ENCODE results near the gene HES7. TPM values are rescaled to one million over a fixed set of nuclear protein-coding genes. Genes with fewer than 3 reads are reported as not detected.

Gene HES7
- polyA plus RNA-seq, 1 of the 3 experiments (the other 2 are of a cell fraction), result 1.2 TPM

GRCh38 chr17:8153957-8154607 is 30.2 kb upstream of the HES7 start (continued):
- TF ChIP-seq FOXJ3 (CRISPR knock-in tag; IDR thresholded peaks at IDR 0.05) (no peak; the same call in 1 of the 2 replicates), RAD21 (IDR thresholded peaks at IDR 0.05; ENCODE audit: low read length) (no peak), IRF3 (IDR thresholded peaks at IDR 0.05; ENCODE audit: low read depth, low read length) (no peak), USF2 (IDR thresholded peaks at IDR 0.05; ENCODE audit: borderline replicate concordance, low read depth, low read length) (no peak), SMC3 (IDR thresholded peaks at IDR 0.05; ENCODE audit: low read depth, low read length) (0 out of 2 replicates have a peak, but pooled peaks have one; percentile 6), SIN3A (IDR thresholded peaks at IDR 0.05; ENCODE audit: borderline replicate concordance, low read depth, low read length) (peak; percentile 84; the same call in 1 of the 2 replicates)

GRCh38 chr17:8153525-8153956 is 29.6 kb upstream of the HES7 start:
- Histone ChIP-seq H3K4me3 (ENCODE audit: low read depth in 2 of 2, low read length in 1 of 2) (no peak overlapping the region), H3K27me3 (ENCODE audit: insufficient read depth) (no peaks in the 10 kb centered on the region), H3K36me3 (replicated peaks in 1 of 2; ENCODE audit: control insufficient read depth in 1 of 2, insufficient read depth in 2 of 2, low read length in 1 of 2) (peaks cover 12 to 16% of the 10 kb centered on the region in 2 experiments), H3K4me1 (ENCODE audit: control insufficient read depth in 1 of 2, insufficient read depth in 2 of 2, low read depth in 1 of 2, low read length in 1 of 2) (peaks cover 36 to 48% of the 10 kb centered on the region in 2 experiments; a peak in 3 of 4 replicates), H2AFZ (ENCODE audit: low read depth) (no peak overlapping the region), H3K27ac (ENCODE audit: low read depth in 2 of 2, low read length in 1 of 2) (peak overlapping the region; percentile 35 to 95), H3K9me3 (no peaks in the 10 kb centered on the region), H3K9me2 (no peaks in the 10 kb centered on the region), H4K20me1 (ENCODE audit: insufficient read depth) (peaks cover 9% of the 10 kb centered on the region; the same call in 1 of the 2 replicates), H3K4me2 (peak overlapping the region; percentile 95), H3K9ac (peak overlapping the region; percentile 98), H3F3A (replicated peaks; ENCODE audit: insufficient read depth) (peaks cover 30% of the 10 kb centered on the region), H3K79me2 (ENCODE audit: insufficient read depth) (peaks cover 26% of the 10 kb centered on the region)
- CTCF ChIA-PET, result interaction anchor here (1.0 to 9.4 kb wide), 5 partner anchors 16 to 80 kb away, joined by 3 to 98 read pairs (median 4); no protein-coding TSS in a partner anchor
- TF ChIP-seq USF1 (IDR thresholded peaks at IDR 0.05; ENCODE audit: borderline replicate concordance, low read depth) (peak; percentile 85), TEAD4 (IDR thresholded peaks at IDR 0.05; ENCODE audit: borderline replicate concordance, insufficient read depth) (no peak), MAX (IDR thresholded peaks at IDR 0.05; ENCODE audit: low read depth) (peak; percentile 65), TCF12 (IDR thresholded peaks at IDR 0.05) (peak; percentile 9; the same call in 1 of the 2 replicates)
- POLR2A ChIA-PET, result interaction anchor here (1.1 kb wide), 1 partner anchor 20 kb away, joined by 4 read pairs; no protein-coding TSS in a partner anchor
- WGBS (ENCODE audit: low lambda C conversion rate), result 50% methylated on average over 13 of the region's 13 CpGs
- no peak for DNase-seq

Measured in SK-N-SH (cell line).